HG03066 (cell line): ENCODE results near the gene SMIM5.
"Not testable (repeated sequence)": the region's sequence is repeated elsewhere in the genome, so short reads cannot be mapped to it uniquely, and the experiment has no call there.

Experiments used
- ATAC-seq: cut with Tn5 transposase; IDR thresholded peaks from one replicate; pipeline ENCODE4 v1.9.1; 2021; ENCODE audit warnings: low read depth; ENCODE audit not compliant: unreplicated experiment

Gene SMIM5, protein sequence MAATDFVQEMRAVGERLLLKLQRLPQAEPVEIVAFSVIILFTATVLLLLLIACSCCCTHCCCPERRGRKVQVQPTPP

DNA sequence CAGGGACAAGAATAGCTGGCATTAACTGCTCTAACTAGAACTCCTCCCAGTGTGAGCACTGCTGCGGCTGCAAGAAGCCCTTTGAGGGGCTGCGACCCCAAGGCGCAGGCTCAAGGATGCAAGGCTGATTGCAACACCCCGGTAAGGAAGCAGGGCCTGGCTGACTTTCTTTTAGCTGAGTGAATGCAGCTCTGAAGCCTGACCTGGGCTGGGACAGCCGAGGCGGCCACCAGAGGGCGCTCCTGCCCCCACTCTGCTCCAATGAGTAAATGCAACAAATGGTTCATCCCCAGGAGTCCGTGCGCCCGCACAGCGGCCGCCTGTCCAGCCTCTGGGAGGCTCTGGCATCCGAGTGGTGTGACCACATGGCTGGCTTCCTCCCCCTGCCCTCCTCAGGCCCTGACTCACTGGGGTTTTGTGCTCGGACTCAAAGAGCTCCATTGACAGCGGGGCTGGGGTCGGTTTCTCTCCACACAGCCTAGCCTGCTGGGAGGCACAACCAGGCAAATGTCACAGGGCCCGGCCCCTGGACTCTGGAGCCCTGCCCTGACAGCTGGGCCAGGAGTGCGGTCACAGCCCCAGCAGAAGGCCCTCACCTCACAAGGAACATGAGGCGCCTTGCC lies at the start of gene SMIM5:
SMIM5 (plus strand) TSS at position 572 of the 623 bp plus-strand sequence. CDS start 6,768 bp downstream, outside the sequence.
- ATAC-seq = no peak

DNA sequence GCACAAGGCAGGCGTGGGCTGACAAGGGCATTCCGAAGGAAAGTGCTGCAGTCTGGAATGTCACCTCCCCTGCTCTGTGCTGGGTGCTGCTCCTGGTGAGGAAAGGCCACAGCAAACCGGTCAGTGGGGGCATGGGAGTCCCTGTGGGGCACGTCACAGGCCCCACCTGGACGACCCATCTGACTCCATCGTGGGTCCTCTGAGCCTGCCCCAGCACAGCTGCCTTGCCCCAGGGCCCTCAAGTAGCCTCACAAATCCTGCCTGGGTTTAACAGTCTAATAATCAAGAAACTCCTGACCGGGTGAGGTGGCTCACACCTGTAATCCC lies 48.4 kb upstream of the SMIM5 start:
- no peak for ATAC-seq

DNA sequence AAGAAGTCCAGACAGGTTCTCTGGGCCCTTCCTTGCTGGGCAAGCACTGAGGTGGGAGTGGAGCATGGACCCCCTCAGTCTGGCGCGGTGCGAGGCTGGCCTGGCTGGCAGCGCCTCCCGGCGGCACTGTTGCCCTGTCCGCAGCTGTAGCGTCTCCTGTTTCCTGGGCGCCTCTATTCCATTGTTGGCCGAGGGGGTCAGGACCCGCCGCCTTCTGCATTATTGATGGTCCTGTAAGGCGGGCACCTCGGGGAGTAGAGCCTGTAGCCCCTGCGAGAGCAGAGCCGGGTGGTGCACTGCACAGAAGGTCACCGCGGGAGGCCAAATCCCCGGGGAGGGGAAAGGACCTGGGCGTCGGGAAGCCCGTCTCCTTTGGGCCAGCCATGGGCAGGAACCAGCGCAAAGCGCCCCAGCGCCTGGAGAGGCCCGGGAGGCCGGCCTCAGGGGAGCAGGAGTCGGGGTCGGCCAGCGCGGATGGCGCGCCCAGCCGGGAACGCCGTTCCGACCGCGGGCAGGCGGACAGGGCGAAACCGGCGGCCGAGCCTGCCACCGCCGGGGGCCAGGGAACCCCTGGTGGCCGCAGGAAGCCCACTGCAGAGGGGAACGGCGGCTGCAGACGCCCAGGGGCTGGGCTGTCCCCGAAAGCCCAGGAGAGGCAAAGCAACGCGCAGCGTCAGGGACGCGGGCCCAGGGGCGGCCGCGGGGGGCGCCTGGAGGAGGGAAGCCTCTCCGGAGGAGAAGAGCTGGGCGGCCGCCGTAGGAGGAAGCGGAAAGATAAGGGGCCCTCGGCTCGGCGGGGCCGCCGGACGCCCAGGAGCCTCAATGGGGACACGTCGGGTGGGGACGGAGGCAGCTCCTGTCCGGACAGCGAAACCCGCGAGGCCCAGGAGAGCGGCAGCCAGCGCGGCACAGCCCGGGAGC lies 45.3 kb upstream of the SMIM5 start, which contains the start of gene MYO15B:
MYO15B (plus strand) TSS at position 126 of the 921 bp plus-strand sequence; CDS start at position 384, 258 bp downstream.
- ATAC-seq = no peak

DNA sequence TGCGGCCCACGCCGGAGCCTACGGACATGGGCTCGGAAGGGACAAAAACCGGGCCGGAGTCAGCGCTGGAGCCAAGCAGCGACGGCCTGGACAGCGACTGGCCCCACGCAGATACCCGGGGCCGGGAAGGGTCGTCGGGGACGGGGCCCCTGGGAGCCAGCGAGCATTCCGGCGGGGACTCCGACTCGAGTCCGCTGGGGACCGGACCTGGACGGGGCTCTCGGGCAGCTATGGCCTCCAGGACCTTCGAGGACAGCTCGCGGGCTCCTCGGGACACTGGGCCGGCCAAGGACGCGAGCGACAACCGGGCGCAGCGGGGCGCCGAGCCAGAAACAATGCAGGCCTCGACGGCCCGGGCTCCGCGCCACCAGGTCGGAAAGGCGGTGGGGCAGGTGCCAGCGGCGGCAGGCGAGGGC lies 44.6 kb upstream of the SMIM5 start:
- ATAC-seq = no peak

DNA sequence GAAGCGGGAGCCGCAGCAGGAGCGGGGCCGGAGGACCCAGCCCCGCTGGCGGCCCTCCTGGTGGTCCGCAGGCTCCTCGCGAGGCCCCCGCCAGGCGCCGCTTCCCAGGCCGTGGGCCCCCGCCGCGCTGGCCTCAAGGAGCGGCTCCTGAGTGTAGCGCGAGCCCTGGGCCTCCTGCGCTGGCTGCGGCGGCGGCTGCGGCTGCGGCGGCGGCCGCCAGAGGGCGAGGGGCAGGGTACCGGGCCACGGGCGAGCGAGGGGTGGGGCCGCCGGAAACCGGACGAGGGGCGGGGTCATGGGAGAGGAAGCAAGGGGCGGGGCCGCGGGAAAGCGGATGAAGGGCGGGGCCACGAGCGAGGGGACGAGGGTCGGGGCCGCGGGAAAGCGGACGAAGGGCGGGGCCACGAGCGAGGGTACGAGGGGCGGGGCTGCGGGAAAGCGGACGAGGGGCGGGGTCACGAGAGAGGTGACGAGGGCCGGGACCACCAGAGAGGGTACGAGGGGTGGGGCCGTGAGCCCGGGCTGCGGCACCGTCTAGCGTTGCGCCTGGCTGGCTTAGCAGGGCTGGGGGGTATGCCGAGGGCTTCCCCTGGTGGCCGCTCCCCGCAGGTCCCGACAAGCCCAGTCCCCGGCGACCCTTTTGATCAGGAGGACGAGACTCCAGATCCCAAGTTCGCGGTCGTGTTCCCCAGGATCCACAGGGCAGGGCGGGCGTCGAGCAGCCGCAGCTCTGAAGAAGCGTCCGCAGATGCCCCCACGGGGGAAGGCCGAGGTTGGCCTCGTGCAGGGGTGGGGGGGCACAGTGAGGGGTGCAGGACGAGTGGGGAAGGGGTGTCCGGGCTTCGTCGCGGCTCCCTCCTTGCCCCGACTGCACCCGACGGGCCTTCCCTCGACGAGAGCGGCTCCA lies 44.0 kb upstream of the SMIM5 start:
- ATAC-seq = no peak

DNA sequence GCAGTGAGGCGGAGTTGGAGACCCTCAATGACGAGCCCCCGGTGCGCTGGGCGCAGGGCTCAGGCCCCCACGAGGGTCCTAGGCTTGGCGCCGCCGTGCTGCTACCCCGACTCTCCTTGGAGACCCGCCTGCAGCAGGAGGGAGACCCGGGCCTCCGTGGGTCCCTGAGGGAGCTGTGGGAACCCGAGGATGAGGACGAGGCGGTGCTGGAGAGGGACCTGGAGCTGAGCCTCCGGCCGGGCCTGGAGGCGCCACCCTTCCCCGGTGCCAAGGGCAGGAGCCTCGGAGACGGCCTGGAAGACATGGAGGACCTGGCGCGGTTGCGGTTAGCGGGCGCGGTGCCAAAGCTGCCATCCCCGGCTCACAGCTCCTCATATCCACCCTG lies 43.3 kb upstream of the SMIM5 start:
- no peak for ATAC-seq

DNA sequence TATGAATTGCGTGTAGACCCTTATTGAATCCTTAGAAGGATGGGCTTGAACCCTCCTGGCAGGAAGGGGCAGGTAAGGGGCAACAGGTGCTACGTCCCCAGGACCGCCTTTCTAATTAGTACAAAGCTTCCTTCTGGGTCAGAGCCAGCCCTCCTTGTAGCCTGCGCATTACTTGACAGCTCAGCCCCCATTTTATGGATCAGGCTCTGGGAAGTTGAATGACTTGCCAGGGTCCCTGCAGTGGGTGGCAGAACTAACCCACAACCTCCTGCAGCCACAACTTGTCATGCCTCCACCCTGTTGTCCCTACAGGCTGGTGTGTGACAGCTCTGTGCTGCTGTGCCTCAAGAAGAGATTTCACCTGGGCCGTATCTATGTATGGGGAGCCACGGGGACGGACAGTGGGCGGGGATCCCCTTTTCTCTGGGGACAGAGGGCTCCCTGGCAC lies 42.9 kb upstream of the SMIM5 start:
- ATAC-seq = no peak

DNA sequence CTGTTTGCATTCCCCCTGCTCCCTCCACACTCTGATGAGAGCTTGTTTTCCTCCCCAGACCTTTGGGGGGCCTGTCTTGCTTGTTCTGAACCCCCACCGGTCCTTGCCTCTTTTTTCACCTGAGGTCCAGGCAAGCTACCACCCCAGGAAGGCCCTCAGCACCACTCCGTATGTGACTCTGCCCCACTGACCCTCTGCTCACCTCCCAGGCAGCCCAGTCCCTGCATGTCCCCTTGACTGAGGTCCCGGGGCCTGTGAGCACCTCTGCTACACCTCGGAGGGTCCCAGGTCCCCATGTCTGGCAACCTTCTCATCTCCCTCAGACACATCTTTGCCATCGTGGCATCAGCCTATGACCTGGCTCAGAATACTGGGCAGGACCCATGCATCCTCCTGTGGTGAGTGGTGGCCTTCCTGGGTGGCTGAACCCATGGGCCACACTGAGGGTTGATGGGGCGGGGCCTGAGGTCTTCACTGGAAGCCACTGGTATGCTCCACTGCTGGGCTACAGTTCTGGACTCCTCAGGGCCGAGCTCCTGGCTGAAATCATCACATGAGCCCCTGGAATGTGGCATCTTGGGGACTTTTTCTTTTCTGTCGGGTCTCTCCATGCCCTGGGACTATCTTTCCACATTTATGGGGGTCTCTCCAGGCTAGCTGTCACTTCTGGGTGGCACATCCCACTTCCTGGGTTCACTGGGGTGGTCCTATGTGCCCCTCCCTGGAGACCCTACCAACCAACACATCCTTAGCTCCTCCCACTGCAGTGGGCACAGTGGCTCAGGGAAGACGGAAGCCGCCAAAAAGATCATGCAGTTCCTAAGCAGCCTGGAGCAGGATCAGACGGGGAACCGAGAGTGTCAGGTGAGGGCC lies 42.1 kb upstream of the SMIM5 start:
- ATAC-seq = no peak

DNA sequence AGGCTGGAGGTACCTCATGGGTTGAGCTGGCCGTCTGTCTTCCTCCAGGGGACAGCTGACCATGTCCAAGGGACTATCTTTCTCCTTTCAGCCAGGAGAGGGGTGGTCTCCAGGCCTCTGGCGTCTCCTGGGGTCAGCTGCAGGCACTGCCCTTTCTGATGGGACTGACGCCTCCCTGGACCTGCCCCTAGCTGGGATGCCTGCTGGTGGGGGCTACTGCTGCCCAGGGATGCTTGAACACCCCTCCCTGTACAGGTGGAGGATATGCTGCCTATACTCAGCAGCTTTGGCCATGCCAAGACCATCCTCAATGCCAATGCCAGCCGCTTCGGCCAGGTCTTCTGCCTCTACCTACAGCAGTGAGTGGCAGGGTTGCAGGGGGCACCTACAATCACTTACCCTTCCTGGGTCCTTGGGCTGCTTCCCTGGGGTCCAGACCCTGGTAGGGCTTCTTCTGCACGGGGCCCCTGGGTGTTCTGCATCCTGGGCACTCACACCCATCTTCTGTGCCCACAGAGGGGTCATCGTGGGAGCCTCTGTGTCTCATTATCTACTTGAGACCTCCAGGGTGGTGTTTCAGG lies 41.4 kb upstream of the SMIM5 start:
- ATAC-seq = no peak

DNA sequence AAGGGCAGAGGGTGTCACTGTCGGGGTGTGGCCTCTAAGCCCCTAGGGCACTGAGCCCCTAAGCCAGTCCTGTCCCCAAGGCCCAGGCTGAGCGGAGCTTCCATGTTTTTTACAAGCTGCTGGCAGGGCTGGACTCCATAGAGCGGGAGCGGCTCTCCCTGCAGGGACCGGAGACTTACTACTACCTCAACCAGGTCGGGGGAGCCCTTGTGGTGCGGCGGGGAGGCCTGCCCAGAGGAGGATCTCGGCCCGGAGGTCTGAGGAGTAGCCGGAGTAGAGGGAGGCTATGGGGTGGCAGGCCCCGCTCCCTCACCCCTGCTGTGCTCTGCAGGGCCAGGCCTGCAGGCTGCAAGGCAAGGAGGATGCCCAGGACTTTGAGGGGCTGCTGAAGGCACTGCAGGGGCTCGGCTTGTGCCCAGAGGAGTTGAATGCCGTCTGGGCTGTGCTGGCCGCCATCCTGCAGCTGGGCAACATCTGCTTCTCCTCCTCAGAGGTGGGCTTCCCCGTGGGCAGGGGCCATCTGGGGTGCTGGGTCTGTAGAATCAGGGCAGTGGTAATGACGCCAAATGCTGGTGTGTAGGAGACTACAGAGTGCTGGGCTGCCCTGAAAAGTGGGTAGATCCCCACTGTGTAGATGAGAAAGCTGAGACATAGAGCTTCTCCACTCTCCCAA lies 40.8 kb upstream of the SMIM5 start:
- ATAC-seq = no peak

DNA sequence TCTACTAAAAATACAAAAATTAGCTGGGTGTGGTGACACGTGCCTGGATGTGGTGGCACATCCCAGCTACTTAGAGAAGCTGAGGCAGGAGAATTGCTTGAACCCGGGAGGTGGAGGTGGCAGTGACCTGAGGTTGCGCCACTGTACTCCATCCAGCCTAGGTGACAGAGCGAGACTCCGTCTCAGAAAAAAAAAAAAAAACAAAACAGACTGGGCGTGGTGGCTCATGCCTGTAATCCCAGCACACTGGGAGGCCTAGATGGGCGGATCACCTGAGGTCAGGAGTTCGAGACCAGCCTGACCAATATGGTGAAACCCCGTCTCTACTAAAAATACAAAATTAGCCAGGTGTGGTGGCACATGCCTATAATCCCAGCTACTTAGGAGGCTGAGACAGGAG lies 39.8 kb upstream of the SMIM5 start:
- ATAC-seq = not testable (repeated sequence)

DNA sequence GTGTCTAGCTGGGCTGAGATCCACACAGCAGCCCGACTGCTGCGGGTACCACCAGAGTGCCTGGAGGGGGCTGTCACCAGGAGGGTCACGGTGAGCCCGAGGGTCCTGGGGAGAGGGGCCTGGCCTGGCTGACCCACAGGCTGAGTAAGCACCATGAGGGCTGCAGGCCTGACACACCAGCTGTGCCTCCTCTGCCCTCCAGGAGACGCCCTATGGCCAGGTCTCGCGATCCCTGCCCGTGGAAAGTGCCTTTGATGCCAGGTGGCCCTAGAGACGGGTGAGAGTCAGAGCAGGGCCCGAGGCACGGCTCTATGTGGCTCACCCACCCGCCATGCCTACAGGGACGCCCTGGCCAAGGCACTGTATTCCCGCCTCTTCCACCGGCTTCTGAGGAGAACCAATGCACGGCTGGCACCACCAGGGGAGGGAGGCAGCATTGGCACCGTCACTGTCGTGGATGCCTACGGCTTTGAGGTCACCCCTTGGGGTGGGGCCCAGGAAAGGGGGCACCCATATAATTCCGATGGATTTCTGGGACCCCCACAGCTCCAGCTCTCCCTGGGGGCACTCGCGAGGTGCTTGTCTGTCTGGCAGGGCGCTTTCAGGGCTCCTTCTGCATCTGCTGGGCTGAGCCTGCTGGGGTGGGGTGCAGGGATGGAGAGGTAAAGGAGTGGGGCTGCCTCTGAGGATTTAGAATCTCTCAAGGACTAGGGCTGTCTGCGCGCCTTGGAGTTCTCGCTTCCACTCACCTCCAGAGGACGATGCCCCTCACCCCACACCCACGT lies 38.5 kb upstream of the SMIM5 start:
- ATAC-seq = no peak

DNA sequence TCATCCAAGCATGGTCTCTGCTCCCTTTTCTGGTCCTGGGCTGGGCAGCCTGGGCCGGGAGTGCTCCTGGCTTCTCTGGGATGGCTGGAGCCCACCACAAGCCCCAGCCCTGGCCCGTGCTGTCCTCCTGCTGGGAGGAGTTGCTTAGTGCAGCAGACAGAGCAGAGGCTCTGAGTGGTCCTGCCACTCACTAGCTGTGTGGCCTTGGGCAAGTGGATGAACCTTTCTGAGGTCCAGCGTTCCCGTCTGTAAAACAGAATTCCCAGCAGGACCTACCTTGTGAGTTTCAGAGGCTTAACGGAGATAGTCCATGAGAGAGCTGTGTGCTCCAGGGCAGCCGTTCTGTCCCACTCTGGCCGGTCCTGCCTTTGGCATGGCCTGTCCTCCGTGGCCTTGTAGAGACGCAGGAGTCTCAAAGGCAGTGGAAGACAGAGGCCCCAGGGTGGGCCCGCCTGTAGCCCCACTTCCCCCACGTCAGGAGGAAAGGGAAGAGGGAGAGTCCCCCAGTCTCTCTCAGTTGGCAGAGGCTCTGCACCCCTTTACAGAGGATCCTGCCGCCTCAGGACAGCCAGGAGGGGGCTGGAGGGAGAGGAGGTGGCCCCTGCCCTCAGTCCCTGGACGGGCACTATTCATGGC lies 37.8 kb upstream of the SMIM5 start:
- no peak for ATAC-seq

DNA sequence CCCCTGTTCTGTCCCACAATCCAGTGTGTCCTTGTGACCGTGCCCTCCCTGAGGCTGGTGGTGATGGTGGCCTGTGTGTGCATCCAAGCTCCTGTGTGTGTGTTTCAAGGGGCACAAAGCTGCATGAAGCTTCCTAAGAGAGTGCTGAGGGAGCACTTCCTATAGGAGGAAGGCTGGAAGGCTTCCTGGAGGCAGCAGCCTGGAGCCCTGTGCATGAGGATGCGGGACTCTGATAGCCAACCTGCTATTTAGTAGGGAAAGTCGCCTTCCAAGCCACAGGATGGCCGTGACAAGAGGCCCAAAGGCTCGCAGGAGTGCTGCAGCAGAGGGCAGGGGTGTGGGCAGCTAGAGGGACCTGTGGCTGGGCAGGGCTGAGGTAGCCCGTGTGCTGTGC lies 37.3 kb upstream of the SMIM5 start:
- ATAC-seq = no peak

DNA sequence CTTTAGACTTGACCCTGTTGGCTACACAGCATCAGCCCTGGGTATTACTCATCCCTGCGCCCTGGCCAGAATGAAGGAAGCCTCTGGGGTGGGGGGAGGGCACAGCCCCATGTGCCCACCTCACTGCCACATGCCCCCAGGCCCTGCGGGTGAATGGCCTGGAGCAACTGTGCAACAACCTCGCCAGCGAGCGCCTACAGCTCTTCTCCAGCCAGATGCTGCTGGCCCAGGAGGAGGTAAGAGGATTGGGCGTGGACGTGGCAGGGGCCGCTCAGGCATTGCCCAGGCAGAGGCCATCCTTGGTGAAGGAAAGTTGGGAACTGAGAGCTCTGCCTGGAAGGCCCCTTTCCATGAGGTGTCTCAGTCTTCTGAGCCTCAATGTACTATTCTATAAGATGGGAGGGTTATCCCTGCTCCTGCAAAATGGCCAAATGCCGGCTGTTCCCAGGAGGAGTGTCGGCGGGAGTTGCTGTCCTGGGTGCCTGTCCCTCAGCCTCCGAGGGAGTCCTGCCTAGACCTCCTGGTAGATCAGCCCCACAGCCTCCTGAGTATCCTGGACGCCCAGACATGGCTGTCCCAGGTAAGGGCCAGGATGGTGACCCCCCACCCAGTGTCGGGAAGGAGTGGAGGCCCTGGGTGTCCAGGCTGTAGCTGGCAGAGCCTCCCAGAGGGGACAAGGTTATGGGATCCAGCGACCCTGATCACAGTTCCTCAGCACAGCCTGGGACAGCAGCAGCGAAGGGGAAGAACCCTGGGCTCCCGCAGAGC lies 36.7 kb upstream of the SMIM5 start:
- ATAC-seq = no peak

DNA sequence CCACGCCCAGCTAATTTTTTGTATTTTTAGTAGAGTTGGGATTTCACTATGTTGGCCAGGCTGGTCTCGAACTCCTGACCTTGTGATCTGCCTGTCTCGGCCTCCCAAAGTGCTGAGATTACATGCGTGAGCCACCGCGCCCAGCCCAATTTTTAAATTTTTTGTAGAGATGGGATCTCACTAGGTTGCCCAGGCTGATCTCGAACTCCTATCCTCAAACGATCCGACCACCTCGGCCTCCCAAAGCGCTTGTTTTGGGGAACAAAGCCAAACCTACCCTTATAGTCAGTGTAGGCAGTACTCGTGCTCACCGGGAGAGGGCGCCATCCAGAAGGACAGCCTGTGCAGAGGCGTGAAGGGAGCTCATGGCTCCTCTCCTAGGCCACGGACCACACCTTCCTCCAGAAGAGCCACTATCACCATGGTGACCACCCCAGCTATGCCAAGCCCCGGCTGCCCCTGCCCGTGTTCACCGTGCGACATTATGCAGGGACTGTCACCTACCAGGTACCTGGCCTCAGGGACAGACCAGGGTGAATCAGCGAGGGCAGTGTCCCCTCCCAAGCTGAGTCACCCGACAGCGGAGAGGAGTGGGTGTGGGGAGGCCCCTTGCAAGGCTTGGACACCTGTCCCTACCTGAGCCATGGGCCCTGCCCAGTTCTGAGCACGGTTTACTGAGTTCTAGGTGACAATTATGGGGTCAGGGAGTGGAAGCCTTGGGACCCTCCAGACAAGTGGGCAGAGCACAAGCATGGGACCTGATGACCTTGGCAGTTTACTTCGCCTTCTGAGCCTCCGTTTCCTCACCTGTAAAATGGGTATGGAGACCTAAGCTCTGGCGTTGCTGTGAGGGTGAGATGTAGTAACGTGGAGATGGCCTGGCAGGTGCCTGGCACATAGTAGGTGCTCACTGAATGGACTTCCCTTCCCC lies 31.9 kb upstream of the SMIM5 start:
- no peak for ATAC-seq
